HG02763 (cell line): Measurements from ENCODE around the gene ARHGAP26.

Source experiments
- ATAC-seq: cut with Tn5 transposase; IDR thresholded peaks from one replicate; pipeline ENCODE4 v1.9.1; 2021; ENCODE audit warnings: mild to moderate bottlenecking, moderate library complexity; ENCODE audit not compliant: unreplicated experiment

Gene ARHGAP26

DNA sequence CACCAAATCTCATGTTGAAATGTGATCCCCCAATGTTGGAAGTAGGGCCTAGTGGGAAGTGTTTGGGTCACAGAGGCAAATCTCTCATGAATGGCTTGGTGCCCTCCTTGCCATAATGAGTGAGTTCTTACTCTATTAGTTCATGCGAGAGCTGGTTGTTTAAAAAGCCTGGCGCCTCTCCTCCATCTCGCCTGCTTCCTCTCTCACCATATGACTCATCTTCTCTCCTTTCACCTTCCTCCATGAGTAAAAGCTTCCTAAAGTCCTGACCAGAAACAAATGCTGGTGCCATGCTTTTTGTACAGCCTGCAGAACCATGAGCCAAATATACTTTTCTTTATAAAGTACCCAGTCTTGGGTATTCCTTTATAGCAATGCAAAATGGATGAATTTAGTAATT is 20.9 kb upstream of the ARHGAP26 start:
- ATAC-seq: no peak

DNA sequence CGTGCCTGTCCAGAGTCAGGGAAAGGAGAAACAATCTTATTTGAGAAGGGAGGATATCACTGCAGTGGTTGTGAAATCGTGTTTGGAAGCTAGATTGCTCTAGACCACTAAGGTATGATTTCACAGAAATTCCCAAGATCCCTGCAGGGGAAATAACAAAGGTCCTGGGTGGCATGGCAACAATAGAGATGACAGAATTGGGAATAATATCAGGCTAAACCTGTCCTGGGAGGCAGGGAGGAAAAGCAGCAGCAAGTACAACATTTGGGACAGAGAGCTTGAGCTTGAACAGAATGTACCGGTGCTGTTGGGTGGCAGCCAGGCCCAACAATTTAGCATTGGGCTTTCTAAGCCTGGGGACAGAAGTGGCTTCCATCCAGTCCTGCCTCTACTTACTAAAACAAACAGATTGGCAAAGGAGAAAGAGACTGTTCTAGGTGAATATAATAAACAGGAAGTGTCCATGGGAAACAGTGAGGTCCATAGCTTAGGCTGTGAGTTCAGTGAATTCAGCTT is 17.0 kb upstream of the ARHGAP26 start:
- ATAC-seq: no peak

DNA sequence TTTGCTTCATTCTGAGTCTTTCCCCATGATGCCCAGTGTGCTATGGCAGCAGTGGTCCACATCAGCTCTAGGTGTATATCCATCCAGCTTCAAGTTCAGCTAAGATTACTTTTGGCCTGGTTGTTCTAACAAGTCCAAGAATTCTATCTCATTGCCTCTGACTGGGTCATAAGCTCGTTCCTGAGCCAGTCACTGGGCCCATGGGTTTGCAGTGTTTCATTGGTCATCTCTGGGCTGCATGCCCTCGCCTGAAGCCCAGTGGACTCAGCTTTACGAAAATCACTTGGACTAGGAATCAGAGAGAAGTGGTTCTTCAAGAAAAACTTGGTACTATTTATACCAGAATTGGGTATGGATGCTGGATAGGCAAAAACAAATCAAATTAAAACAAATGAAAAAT is 16.1 kb upstream of the ARHGAP26 start:
- ATAC-seq: no peak

DNA sequence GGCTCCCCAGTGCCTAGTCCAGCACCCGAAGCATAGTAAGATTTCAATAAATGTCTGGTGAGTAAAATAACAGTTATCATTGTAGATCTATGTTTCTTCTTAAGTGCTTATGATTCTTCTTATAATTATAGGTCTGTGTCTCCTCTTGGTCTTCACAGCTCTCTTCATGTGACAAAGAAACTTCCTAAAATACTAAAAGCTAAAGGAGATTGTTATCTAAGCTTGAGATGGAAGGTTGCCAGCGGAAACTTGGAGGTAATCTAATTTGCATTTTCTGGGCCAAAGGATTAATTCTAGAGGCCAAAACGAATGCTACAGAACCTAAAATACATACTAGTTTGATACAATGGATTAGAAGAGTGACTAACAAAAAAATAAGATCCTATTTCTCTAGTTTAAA is 13.6 kb upstream of the ARHGAP26 start:
- ATAC-seq: no peak

DNA sequence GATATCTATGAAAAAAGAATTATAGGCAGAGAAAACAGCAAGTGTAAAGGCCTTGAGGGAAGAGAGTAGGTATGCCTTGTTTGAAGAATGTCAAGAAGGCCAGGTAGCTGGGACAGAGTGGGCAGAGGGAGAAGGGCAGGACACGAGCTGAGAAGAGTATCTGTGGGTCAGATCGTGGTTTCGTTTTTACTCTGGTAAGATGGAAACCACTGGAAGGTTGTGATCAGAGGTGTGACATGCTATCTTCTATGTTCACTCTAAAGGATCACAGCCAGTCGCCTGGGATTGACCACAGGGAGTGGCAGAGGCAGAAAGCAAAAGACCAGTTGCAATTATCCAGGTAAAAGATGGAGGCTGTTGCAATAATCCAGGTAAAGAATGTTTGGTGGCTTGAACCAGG is 12.6 kb upstream of the ARHGAP26 start:
- no peak for ATAC-seq

DNA sequence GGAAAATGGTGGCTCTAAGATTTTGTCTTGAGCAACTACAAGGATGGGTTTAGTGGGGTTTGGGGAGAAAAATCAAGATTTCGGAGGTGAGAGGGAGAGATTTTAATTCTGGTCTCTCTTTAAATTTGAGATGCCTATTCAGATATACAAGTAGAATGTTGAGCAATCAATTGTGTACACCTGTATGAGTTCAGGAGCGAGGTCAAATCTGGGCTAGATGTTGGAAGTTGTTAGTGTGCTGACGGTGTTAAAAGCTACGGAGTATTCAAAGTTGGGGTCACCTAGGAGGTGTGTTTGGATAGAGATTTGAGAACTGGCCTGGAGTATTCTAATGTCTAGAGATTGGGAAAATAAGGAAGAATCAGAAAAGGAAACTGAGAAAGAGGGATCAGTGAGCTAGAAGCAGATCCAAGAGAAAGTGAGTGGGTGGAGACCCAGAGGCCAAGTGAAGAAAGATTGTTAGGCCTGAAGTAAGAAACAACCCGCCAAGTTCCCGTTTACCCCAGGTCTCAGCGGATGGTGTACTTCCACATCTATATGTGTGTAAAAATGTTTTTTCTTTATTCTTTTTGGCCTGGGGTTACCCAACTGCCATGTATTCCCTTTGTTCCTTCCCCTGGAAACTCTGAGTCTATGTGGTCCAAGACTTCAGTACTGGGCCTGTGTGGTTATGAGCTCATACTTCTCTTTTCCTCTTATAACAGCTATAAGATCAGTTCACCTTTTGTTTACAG is 11.9 kb upstream of the ARHGAP26 start:
- ATAC-seq: no peak

DNA sequence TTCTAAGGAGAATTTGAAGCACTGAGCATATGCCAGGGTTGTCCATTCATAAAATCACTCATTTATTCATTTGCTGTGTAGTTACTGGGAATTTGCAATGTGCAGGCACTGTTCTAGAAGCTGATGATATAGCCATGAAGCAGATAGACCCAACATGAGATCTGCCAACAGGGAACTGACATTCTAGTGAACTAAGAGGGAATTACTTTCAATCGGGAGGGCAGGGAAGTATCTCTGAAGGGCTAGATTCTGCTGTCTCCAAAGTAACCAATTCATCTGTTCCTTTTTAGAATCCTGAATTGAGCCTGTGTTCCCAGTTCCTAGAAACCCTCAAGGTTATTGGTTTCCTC is 11.4 kb upstream of the ARHGAP26 start:
- ATAC-seq: no peak

DNA sequence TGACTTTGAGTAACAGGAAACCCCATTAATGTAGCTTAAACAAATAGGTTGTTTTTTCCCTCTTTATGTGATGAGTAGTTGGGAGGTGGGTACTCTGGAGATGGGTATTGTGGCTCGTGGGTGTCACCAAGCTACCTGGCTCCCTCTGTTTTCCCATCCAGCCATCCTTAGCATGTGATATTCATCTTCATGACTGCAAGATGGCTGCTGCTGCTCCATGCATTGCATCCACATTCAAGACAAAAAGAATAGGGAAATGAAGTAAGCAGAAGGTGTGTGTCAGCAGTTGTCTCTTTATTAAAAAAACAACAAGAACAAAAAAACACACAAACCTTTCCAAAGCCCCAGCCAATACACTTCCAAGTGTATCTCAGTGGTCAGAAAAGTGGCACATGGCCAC is 6.5 kb upstream of the ARHGAP26 start:
- ATAC-seq: no peak

DNA sequence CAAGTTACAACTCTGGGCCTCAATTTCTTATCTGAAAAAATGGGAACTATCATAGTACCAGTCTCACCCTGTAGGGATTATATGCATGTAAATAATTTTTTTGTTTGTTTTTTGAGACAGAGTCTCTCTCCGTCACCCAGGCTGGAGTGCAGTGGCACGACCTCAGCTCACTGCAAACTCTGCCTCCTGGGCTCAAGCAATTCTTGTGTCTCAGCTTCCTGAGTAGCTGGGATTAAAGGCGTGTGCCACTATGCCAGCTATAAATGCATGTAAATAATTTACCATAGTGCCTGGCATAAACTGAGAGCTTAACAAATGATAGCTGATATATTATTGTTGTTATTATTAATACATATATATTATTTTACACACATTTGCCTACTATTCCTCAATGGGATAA is 3.0 kb upstream of the ARHGAP26 start:
- no peak for ATAC-seq

DNA sequence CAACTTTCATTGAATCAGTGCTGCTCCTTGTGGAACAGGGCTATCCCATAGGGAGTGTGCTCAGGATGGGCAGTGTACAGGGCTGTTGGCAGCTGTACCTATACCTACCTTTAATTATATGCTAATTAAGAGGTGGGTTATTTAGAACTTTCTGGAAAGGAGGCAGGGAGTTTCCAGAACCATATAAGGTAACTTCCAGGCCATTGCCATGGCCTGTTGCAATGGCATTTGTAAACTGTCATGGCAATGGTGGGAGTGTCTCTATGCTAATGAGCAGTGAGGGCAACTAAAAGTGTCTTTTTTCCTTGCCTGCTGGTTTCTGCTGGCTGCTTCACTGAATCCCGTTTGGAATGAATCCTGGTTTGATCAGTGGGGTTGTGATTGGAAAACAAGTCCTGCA is 2.3 kb upstream of the ARHGAP26 start:
- no peak for ATAC-seq

DNA sequence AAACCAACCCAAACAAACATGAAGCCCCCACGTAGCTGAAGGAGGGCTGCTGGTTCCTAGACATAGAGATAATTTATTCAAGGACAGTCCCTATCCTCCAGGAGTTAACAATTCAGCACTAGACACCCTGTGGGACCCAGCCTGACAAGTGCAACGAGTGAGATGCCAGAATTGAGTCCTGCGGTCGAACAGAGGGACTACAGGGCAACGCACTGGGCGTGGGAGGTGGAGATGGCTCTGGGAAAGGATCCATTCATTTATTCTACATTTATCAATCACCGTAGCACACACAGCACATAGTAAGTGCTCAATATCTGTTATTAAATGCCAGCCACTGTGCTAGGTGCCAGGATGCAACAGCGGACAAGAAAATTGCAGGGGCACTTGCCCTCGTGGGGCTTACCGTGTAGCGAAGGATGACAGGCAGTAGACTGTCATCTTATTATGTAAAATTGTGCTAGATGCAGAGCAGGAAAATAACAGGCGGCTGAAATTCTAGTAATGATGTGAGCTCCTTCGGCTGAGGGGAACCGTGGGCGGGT is 855 bp upstream of the ARHGAP26 start:
- no peak for ATAC-seq

DNA sequence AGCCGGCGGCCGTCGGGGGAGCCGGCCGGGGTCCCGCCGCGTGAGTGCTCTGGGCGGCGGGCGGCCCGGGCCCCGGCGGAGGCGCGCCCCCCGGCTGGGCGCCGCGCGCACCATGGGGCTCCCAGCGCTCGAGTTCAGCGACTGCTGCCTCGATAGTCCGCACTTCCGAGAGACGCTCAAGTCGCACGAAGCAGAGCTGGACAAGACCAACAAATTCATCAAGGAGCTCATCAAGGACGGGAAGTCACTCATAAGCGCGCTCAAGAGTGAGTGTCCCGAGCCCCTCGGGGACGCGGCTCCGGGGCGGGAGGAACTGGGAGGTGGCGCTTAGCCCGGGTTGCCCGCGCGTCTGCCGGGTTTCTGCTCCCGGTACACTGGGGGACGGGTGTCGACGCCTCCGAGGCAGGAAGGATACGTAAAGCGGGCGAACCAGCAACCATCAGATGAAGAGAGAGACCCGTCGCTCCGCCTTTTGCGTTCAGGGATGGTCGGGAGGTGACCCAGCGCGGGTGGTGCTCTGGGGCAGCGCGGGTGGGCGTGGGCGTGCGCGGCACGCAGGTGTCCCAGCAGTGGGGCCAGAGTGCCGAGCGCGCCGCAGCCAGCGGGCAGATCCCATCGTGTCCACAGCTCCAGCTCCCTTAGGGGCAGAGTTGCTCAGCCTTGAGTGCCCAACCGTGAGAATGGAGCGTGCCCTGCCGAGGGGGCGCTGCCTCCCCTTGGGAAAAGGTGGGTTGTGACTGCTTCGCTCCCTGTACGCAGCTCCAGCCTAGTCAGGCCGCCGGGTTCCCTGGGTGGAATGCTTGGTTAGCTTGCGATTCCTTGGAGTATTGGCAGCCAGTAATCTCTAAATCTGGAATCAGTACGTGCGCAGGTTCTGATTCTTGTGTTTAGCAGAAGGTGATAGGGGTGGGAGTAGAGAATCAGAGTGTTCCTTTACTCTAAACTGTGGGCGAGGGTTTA is 753 bp downstream of the ARHGAP26 start:
- ATAC-seq: peak; percentile 23

DNA sequence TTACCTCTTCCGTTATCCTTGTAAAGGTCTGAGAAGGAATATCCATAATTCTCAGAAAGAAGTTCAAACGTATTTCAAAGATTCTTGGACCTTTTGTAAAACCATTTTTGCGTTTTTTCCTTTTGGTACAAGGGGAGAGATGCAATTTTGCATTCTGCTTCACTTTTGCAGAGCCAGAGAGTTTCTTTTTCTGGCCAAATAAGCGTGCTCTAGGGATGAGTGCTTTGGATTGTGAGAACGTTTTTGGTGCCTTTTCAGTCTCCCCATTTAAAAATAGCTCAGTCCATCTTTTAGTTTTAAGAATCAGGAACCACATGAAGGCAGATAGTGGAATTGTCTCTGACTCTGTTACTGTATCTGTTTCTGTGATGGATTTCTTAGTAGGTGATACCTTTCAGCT is 1.5 kb downstream of the ARHGAP26 start:
- ATAC-seq: no peak

DNA sequence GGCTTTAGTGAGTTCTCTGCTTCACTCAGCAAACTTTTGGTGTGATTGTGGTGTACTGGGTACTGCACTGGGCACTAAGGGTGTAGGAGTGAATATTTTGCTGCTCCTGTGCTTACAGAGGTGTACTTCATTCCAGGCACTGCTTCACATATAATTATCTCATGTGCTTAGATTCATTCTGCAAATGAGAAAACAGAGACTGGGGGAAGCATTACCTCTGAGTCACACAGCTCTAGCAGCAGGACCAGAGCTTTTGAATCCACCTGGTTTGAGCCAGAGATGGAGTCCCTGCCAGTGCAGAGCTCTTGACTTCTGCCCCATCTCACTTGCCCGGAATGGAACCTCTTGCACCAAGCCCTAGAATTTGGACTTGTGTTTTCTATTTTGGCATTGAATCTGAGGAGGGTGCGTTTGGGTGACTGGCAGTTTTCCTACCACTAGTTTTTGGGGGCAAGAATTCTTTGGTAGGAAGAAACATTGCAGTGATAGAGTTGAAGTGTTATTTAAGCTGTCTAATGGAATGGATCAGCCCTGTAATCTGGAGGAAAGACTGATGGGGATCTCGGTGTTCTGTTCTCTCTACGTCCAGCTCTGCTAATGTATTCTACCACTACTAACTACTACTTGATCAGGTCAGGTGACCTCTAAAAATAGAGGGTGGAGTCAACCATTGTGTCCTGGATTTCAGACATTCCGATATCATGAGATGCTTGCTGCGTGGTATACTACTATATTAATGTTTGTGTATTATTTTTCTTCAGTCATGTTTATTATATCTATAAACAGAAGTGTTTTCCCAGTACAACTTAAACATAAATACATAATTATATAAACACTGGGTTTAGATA is 2.5 kb downstream of the ARHGAP26 start:
- no peak for ATAC-seq

DNA sequence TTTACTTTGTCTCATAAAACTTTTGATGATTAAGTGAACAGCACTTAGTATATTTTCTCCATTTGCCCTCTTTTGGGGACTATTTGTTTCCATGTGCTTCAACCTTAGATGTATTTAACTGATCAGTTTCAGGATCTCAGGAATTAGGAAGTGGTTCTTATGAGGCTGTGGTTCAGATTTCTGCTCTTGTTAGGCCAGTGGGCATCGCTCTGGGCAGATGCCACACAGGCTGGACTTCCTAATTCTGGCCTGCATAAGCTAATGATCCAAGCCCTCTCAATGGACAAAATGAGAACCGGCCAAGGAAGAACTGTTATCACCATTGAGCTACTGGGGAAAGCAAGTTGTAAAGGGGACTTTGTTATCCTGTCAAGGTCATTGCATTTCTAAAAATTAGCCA is 6.9 kb downstream of the ARHGAP26 start:
- no peak for ATAC-seq

DNA sequence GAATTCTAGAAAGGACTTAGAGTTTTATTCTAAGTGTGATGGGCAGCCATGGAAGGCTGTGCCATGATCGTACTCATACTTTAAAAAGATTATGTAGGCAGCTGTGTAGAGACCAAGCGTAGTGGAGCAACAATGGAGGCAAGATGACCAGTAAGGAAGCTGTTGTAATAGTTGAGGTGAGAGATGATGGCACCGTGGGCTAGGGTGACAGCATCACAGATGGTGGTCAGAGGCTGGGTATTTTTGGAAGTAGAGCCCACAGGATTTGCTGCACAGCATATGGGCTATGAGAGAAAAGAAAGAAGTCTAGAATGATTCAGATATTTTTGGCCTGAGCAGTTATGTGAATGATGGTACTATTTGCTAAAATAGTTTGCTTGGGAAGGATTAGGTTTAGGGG is 7.7 kb downstream of the ARHGAP26 start:
- ATAC-seq: no peak

DNA sequence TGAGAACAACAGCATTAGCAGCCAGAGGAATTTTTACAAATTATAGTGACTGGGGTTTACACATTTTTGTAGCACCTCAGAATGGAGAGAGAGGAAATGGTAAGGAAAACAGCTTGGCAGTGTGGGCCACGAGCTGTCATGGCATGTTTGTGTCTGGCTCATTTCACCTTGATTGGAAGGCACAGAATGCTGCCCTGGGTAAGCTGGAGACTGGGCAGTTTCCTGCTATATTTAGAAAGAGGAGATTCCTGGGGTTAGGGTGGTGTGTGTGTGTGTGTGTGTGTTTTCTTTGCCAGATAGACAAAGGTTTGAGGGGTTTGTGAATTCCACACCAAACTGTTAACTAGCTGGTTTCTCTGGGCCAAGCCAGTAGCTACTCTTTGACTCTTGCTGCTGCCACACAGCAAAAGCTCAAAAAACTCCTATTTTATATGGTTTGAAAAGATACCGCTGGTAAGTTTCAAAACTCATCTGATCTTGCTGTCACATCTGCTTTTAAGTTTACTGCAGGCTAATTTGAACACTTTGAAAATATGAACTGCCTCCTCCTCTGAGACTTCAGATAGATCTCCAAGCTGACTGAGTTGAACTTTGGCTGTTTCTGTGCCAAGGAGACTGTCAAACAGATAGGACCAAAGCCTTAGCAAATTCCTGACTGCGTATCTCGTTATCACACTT is 9.1 kb downstream of the ARHGAP26 start:
- no peak for ATAC-seq

DNA sequence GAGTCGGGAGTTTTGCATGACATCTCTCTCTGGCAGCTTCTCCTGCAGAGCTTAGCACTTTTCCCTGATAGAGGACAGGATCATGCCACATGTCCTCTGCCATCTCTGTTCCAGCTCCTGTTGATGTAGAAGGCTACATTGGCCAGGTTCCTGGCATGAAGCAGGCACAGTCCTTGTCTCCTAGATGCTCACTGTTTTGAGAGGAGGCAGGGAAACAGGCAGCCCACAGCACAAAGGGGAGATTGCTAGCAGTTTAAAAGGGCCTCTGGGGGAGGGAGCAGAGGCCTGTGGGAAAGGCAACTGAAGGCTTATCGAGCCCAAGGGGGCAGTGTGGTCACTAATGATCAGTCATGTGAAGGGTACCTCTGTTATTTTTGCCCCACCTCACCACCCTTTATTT is 10.7 kb downstream of the ARHGAP26 start:
- ATAC-seq: no peak

DNA sequence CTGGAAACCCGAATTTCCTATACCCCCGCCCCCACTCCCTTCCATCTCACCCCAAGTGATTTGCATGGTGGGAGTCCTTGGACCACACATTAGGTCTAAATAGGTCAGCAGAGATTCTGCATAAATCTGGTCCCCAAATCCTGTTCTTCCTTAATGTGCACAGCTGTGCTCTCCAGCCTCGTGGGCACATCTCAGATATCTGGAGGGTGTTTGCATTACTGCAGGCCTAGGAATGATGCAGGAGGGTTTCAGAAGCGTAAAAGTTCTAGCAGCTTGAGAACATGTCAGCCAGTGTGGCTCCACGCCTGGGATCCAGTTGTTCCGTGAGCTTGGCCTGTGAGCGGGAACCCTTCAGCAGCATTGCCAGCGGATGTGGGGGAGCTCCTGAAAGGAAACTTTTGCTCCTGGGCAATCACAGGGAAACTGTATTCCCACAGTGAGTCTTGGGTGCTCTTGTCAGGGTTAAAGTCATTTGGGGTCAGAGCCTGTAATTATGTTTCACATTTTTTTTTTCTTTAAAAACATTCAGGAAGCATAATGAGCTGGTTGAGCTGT is 12.9 kb downstream of the ARHGAP26 start:
- ATAC-seq: no peak
